Spleen (tissue), 7 donors: ENCODE measurements around the gene ATP8A2.

Source experiments
- CTCF ChIP-seq, 11 experiments: fragments of 200-600 bp in 7 of 11; fragments of 450-650 bp in 4 of 11; sonication (generic) in 4 of 11; IDR thresholded peaks in 8 of 11; conservative IDR thresholded peaks in 3 of 11; 1 replicate in 7 of 11; 2 replicates in 4 of 11; pipeline versions ENCODE4 v1.4.0 to v1.8.0; 2016 to 2021; ENCODE audit warnings: antibody characterized with exemption in 11 of 11, inconsistent platforms in 4 of 11, mild to moderate bottlenecking in 1 of 11
- POLR2A ChIP-seq, 3 donors: fragments of 450-650 bp; IDR thresholded peaks; one replicate each; pipeline ENCODE4 v1.5.1; 2017; ENCODE audit warnings: antibody characterized with exemption in 3 of 3, mild to moderate bottlenecking in 1 of 3
- donor health status: DM: no; HTN: no; CAD: no; lungs with moderate emphysema.
- donor health status: DM: no; HTN: no; CAD: no.
- donor health status: DM: no; HTN: no; CAD: no.

- no peak for TF ChIP-seq POLR2A (IDR thresholded peaks at IDR 0.05)
- no peak for TF ChIP-seq CTCF (IDR thresholded peaks at IDR 0.05 in 8 of 11, conservative IDR thresholded peaks at IDR 0.05 in 3 of 11)
These were observed 638.9 kb downstream of the ATP8A2 start for GRCh38 chr13:26010487-26011207.
